A549 (cell line): ENCODE results near the gene DUSP28. TPM values are rescaled to one million over a fixed set of nuclear protein-coding genes. Genes with fewer than 3 reads are reported as not detected.

Source experiments
- ATAC-seq, 2 experiments: fragments of 200-7000 bp in 1 of 2; fragments of >200 bp in 1 of 2; cut with Nextera tagmentation in 1 of 2; cut with Tn5 transposase in 1 of 2; 3 replicates each; pipeline versions ENCODE4 v1.8.0 to v1.9.1; 2018 to 2020; ENCODE audit warnings: mild to moderate bottlenecking in 1 of 2, moderate library complexity in 1 of 2
- CTCF ChIA-PET: fragments of 300-600 bp; sonication (Branson Sonifier 250); formaldehyde crosslinking; extraction: SDS; loops from one replicate; lab custom pipeline; 2021; ENCODE audit warnings: antibody characterized with exemption, inconsistent platforms; lab: Yijun Ruan, JAX
- POLR2A ChIA-PET: fragments of 350-600 bp; formaldehyde crosslinking; extraction: SDS; loops from one replicate; lab custom pipeline; 2021; ENCODE audit warnings: antibody characterized with exemption, inconsistent platforms; lab: Yijun Ruan, JAX
- DNase-seq, 2 experiments: peaks; one replicate each; pipeline versions ENCODE4 v3.0.0 to v3.0.0-alpha.2; 2011 to 2016; ENCODE audit warnings: low read depth in 1 of 2, low spot score in 1 of 2
- FAIRE-seq: peaks from 2 replicates; lab custom pipeline; 2011; peaks lifted over from hg19 to GRCh38; lab: Jason Lieb, UNC
- H3K27ac ChIP-seq, 2 experiments: fragments of >200 bp; sonication (Bioruptor Twin); formaldehyde crosslinking; 3 replicates each; pipeline ENCODE4 v1.5.1; 2016 to 2017
- H3K4me1 ChIP-seq: fragments of >200 bp; sonication (Bioruptor Twin); formaldehyde crosslinking; 3 replicates; pipeline ENCODE4 v1.6.1; 2016
- H3K4me2 ChIP-seq: fragments of >200 bp; sonication (Bioruptor Twin); formaldehyde crosslinking; 3 replicates; pipeline ENCODE4 v1.6.1; 2016
- H3K4me3 ChIP-seq: fragments of >200 bp; sonication (Bioruptor Twin); formaldehyde crosslinking; 3 replicates; pipeline ENCODE4 v1.5.1; 2016
- H3K9me3 ChIP-seq: fragments of >200 bp; sonication (Bioruptor Twin); formaldehyde crosslinking; 3 replicates; pipeline ENCODE4 v1.6.1; 2016
- BHLHE40 ChIP-seq: IDR thresholded peaks from 2 replicates; pipeline ENCODE4 v1.6.1; 2012; ENCODE audit warnings: low read depth, low read length, inconsistent platforms
- CBX2 ChIP-seq: fragments of 200-600 bp; sonication (generic); IDR thresholded peaks from 2 replicates; pipeline ENCODE4 v1.6.1; 2016; ENCODE audit warnings: low read depth, mild to moderate bottlenecking, borderline replicate concordance
- CBX8 ChIP-seq: fragments of 200-600 bp; sonication (generic); IDR thresholded peaks from 2 replicates; pipeline ENCODE4 v1.6.1; 2016
- FOXS1 ChIP-seq: fragments of 250-450 bp; sonication (Bioruptor Pico); IDR thresholded peaks from 2 replicates; pipeline ENCODE4 v1.5.0; 2020; ENCODE audit warnings: mild to moderate bottlenecking, moderate library complexity
- HMGXB4 ChIP-seq: fragments of 250-450 bp; sonication (Bioruptor Pico); IDR thresholded peaks from 2 replicates; pipeline ENCODE4 v1.5.0; 2021; ENCODE audit warnings: mild to moderate bottlenecking, moderate library complexity, borderline replicate concordance
- HOXA7 ChIP-seq: fragments of 250-450 bp; sonication (Bioruptor Pico); IDR thresholded peaks from 2 replicates; pipeline ENCODE4 v1.5.0; 2020; ENCODE audit warnings: mild to moderate bottlenecking, moderate library complexity
- HOXB13 ChIP-seq: fragments of 250-450 bp; sonication (Bioruptor Pico); IDR thresholded peaks from 2 replicates; pipeline ENCODE4 v1.5.0; 2020; ENCODE audit warnings: low read depth, mild to moderate bottlenecking, moderate library complexity
- HOXB5 ChIP-seq: fragments of 250-450 bp; sonication (Bioruptor Pico); IDR thresholded peaks from 2 replicates; pipeline ENCODE4 v1.5.0; 2020; ENCODE audit warnings: mild to moderate bottlenecking, moderate library complexity
- KDM1A ChIP-seq: fragments of 200-600 bp; sonication (generic); IDR thresholded peaks from 2 replicates; pipeline ENCODE4 v1.6.1; 2016; ENCODE audit warnings: low read depth, mild to moderate bottlenecking
- KDM5A ChIP-seq: fragments of 200-600 bp; sonication (generic); IDR thresholded peaks from 2 replicates; pipeline ENCODE4 v1.6.1; 2016; ENCODE audit warnings: antibody characterized with exemption, mild to moderate bottlenecking
- MAZ ChIP-seq: fragments of 150-350 bp; IDR thresholded peaks from 2 replicates; pipeline ENCODE4 v1.6.1; 2014; ENCODE audit warnings: antibody characterized with exemption, low read depth, low read length, borderline replicate concordance
- NFE2L2 ChIP-seq: fragments of 150-350 bp; conservative IDR thresholded peaks from 2 replicates; pipeline ENCODE4 v1.6.1; 2014; ENCODE audit warnings: low read length
- NPAS2 ChIP-seq: fragments of 250-450 bp; sonication (Bioruptor Pico); IDR thresholded peaks from 2 replicates; pipeline ENCODE4 v1.8.0; 2022; ENCODE audit warnings: mild to moderate bottlenecking, moderate library complexity, borderline replicate concordance
- NR3C1 ChIP-seq: fragments of >200 bp; sonication (Bioruptor Twin); formaldehyde crosslinking; IDR thresholded peaks from 3 replicates; pipeline ENCODE4 v1.6.1; 2017
- PHF8 ChIP-seq: fragments of 200-600 bp; sonication (generic); IDR thresholded peaks from 2 replicates; pipeline ENCODE4 v1.6.1; 2016; ENCODE audit warnings: low read depth, mild to moderate bottlenecking, antibody characterized with exemption, moderate library complexity, borderline replicate concordance
- POLR2A ChIP-seq: IDR thresholded peaks from 2 replicates; pipeline ENCODE4 v1.6.1; 2012; ENCODE audit warnings: mild to moderate bottlenecking, low read length
- RAD21 ChIP-seq, 2 experiments: fragments of >200 bp in 1 of 2; sonication (Bioruptor Twin) in 1 of 2; formaldehyde crosslinking in 1 of 2; IDR thresholded peaks in 1 of 2; conservative IDR thresholded peaks in 1 of 2; 2 replicates in 1 of 2; 3 replicates in 1 of 2; pipeline ENCODE4 v1.6.1; 2012 to 2018; ENCODE audit warnings: inconsistent platforms in 1 of 2
- RCOR1 ChIP-seq: fragments of 150-350 bp; IDR thresholded peaks from 2 replicates; pipeline ENCODE4 v1.6.1; 2014; ENCODE audit warnings: antibody characterized with exemption, low read length, low read depth
- RFX5 ChIP-seq: fragments of 450-650 bp; IDR thresholded peaks from 2 replicates; pipeline ENCODE4 v1.7.1; 2014; ENCODE audit warnings: antibody characterized with exemption, mild to moderate bottlenecking, moderate library complexity
- SMC3 ChIP-seq: fragments of >200 bp; sonication (Bioruptor Twin); formaldehyde crosslinking; IDR thresholded peaks from 3 replicates; pipeline ENCODE4 v1.6.1; 2018; ENCODE audit warnings: inconsistent platforms
- SREBF2 ChIP-seq: fragments of 450-650 bp; IDR thresholded peaks from 2 replicates; pipeline ENCODE4 v1.6.1; 2014; ENCODE audit warnings: mild to moderate bottlenecking, moderate library complexity
- ZSCAN20 ChIP-seq: fragments of 250-450 bp; sonication (Bioruptor Pico); IDR thresholded peaks from 2 replicates; pipeline ENCODE4 v1.8.0; 2022; ENCODE audit warnings: mild to moderate bottlenecking, moderate library complexity
- WGBS: methylation state at CpG from one replicate; pipeline ENCODE4 v1.1.6; 2017; ENCODE audit errors: missing lambda C conversion rate; 5-methylcytosine and 5-hydroxymethylcytosine counted together
- polyA plus RNA-seq, 4 experiments: library from polyadenylated mRNA; depleted of rRNA in 3 of 4; stranded (reverse); fragments of >200 nt; fragmentation: RNase III in 1 of 4; extraction: RNeasy Plus Mini Kit Qiagen cat#74134 plus additional on column Dnase treatment in 1 of 4; gene quantifications; 2 replicates in 3 of 4; 3 replicates in 1 of 4; pipeline ENCODE4 v1.2.3, GENCODE V29; 2011 to 2017
- TF ChIP-seq, protein P1 (sequence below): fragments of >200 bp; sonication (Bioruptor Twin); formaldehyde crosslinking; IDR thresholded peaks from 3 replicates; pipeline ENCODE4 v1.6.1; 2016
- TF ChIP-seq, protein P2 (sequence below): fragments of >200 bp; sonication (Bioruptor Twin); formaldehyde crosslinking; IDR thresholded peaks from 3 replicates; pipeline ENCODE4 v1.5.1; 2016

Gene DUSP28
- polyA plus RNA-seq, 2 of the 4 experiments (the other 2 are of a cell fraction), result 5.2 to 14.3 TPM

DNA sequence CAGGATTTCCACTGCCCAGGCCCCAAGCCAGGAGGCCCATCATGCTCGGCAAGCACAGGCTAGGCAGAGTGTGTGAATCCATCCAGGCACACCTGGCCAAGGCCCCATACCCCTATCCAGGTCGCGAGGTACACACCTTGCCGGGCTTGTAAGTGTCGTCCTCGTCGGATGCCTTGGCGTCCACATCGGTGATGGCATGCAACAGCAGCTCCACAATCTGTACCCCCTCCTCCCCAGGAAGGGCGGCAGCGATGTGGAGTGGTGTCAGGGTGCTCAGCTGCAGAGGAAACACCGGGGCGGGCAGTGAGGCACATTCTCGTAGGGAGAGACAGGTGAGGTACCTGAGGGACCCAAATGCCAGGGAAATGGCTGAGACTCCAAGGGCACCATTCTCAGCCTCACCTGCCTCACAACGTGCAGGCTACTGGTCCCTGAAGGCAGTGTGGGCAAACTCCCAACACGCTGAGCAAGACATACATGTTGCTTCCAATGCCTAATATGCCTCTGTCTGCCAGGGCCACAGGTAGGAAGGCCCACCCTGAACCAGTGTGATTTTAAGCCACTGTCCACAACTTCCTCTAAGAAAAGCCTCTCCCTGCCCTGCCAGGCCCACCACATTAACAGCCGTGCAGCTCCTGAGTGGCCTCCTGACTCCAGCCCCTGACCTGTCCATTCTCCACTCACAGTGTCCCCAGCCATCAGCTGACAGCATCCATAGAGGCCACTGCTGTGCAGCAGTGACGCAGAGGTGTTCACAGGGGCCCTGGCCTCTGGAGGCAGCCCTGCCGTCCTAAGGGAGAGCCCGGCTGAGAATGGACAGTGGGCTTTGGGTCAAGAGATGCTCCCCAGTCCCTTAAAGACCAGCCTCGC lies 47.3 kb upstream of the DUSP28 start:
- ATAC-seq (no peak), DNase-seq (no peak), FAIRE-seq (no peak)
- Histone ChIP-seq H3K4me1 (no peaks in the 10 kb centered on the region), H3K4me2 (no peak overlapping the region), H3K9me3 (no peaks in the 10 kb centered on the region), H3K27ac (no peak overlapping the region), H3K4me3 (no peak overlapping the region)
- ChIA-PET POLR2A (no interaction called here), CTCF (interaction anchor here (0.7 to 1.8 kb wide), 4 partner anchors 10 to 328 kb away, joined by 3 to 6 read pairs (median 6); no protein-coding TSS in a partner anchor)
- TF ChIP-seq KDM1A, result no peak
- no peak for TF ChIP-seq KDM5A
- TF ChIP-seq MAZ, result no peak
- no peak for TF ChIP-seq HOXB13 (CRISPR knock-in tag)
- no peak for TF ChIP-seq CBX8
- no peak for TF ChIP-seq NR3C1
- no peak for TF ChIP-seq FOXS1
- TF ChIP-seq, protein P1, sequence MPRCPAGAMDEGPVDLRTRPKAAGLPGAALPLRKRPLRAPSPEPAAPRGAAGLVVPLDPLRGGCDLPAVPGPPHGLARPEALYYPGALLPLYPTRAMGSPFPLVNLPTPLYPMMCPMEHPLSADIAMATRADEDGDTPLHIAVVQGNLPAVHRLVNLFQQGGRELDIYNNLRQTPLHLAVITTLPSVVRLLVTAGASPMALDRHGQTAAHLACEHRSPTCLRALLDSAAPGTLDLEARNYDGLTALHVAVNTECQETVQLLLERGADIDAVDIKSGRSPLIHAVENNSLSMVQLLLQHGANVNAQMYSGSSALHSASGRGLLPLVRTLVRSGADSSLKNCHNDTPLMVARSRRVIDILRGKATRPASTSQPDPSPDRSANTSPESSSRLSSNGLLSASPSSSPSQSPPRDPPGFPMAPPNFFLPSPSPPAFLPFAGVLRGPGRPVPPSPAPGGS, result no peak
- no peak for TF ChIP-seq HMGXB4 (CRISPR knock-in tag)
- no peak for TF ChIP-seq SREBF2
- TF ChIP-seq PHF8, result no peak
- no peak for TF ChIP-seq RFX5
- no peak for TF ChIP-seq HOXA7
- no peak for TF ChIP-seq NFE2L2
- TF ChIP-seq NPAS2 (CRISPR knock-in tag), result no peak
- TF ChIP-seq RCOR1, result no peak
- no peak for TF ChIP-seq CBX2
- TF ChIP-seq BHLHE40, result no peak
- TF ChIP-seq POLR2A, result no peak
- TF ChIP-seq HOXB5 (CRISPR knock-in tag), result no peak
- WGBS, result 90% methylated on average over 20 of the region's 21 CpGs

- TF ChIP-seq ZSCAN20 (CRISPR knock-in tag) (no peak), SMC3 (peak; percentile 45; the same call in 2 of the 3 replicates), HOXB5 (CRISPR knock-in tag) (no peak), RAD21 (conservative IDR thresholded peaks at IDR 0.05 in 1 of 2, IDR thresholded peaks at IDR 0.05 in 1 of 2) (peak; percentile 58)
- TF ChIP-seq, protein P2, sequence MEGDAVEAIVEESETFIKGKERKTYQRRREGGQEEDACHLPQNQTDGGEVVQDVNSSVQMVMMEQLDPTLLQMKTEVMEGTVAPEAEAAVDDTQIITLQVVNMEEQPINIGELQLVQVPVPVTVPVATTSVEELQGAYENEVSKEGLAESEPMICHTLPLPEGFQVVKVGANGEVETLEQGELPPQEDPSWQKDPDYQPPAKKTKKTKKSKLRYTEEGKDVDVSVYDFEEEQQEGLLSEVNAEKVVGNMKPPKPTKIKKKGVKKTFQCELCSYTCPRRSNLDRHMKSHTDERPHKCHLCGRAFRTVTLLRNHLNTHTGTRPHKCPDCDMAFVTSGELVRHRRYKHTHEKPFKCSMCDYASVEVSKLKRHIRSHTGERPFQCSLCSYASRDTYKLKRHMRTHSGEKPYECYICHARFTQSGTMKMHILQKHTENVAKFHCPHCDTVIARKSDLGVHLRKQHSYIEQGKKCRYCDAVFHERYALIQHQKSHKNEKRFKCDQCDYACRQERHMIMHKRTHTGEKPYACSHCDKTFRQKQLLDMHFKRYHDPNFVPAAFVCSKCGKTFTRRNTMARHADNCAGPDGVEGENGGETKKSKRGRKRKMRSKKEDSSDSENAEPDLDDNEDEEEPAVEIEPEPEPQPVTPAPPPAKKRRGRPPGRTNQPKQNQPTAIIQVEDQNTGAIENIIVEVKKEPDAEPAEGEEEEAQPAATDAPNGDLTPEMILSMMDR, result peak; percentile 45; the same call in 2 of the 3 replicates
- DNase-seq (peak; percentile 68 to 70), ATAC-seq (peak; percentile 86 to 96; a peak in 5 of 6 replicates), FAIRE-seq (no peak)
- POLR2A ChIA-PET, result interaction anchor here (1.2 kb wide), 1 partner anchor 47 kb away, joined by 3 read pairs; no protein-coding TSS in a partner anchor
- 66% methylated on average over 13 of the region's 13 CpGs for WGBS
- no peaks in the 10 kb centered on the region for H3K4me1 ChIP-seq
- no peak overlapping the region for H3K27ac ChIP-seq
- H3K9me3 ChIP-seq, result no peaks in the 10 kb centered on the region
- CTCF ChIA-PET, result interaction anchor here (0.6 to 1.8 kb wide), 12 partner anchors 9 to 1662 kb away, joined by 3 to 6 read pairs (median 4); partner anchors contain the start of gene CAPN10
- H3K4me2 ChIP-seq, result no peak overlapping the region
- H3K4me3 ChIP-seq, result no peak overlapping the region
Measured at GRCh38 chr2:240513549-240514287, 46.4 kb upstream of the DUSP28 start.
